DND-41 (cell line): ENCODE data around the gene DACH1.

ENCODE experiments used
- ATAC-seq: fragments of 200-7000 bp; cut with Tn5 transposase; 3 replicates; pipeline ENCODE4 v1.9.1; 2021; ENCODE audit warnings: low read depth; ENCODE audit not compliant: insufficient read depth
- DNase-seq: peaks from one replicate; pipeline ENCODE4 v3.0.0-alpha.2; 2020
- H2AFZ ChIP-seq: 2 replicates; pipeline ENCODE4 v1.6.0; 2012; ENCODE audit warnings: low read depth, low read length
- H3K27ac ChIP-seq: 2 replicates; pipeline ENCODE4 v1.5.1; 2012; ENCODE audit warnings: low read length, inconsistent platforms
- H3K27me3 ChIP-seq: fragments of 200-600 bp; sonication (generic); 2 replicates; pipeline ENCODE4 v1.6.0; 2012; ENCODE audit warnings: low read length, mild to moderate bottlenecking, inconsistent platforms; ENCODE audit not compliant: insufficient read depth, poor library complexity
- H3K36me3 ChIP-seq: 2 replicates; pipeline ENCODE4 v1.5.1; 2012; ENCODE audit warnings: low read length, inconsistent platforms; ENCODE audit not compliant: insufficient read depth
- H3K4me1 ChIP-seq: 2 replicates; pipeline ENCODE4 v1.5.1; 2012; ENCODE audit warnings: mild to moderate bottlenecking, low read length; ENCODE audit not compliant: insufficient read depth
- H3K4me2 ChIP-seq: 2 replicates; pipeline ENCODE4 v1.6.0; 2012; ENCODE audit warnings: mild to moderate bottlenecking, moderate library complexity, low read length, inconsistent platforms; ENCODE audit not compliant: insufficient read depth
- H3K4me3 ChIP-seq, 2 experiments: fragments of 200-600 bp in 1 of 2; shearing (Covaris generic) in 1 of 2; 2 replicates each; pipeline ENCODE4 v1.5.1; 2012 to 2016; ENCODE audit warnings: inconsistent platforms in 2 of 2, low read length in 2 of 2, mild to moderate bottlenecking in 2 of 2, low read depth in 1 of 2, moderate library complexity in 1 of 2
- H3K79me2 ChIP-seq: 2 replicates; pipeline ENCODE4 v1.6.0; 2012; ENCODE audit warnings: low read length, inconsistent platforms; ENCODE audit not compliant: insufficient read depth
- H3K9ac ChIP-seq: 2 replicates; pipeline ENCODE4 v1.6.0; 2012; ENCODE audit warnings: low read depth, mild to moderate bottlenecking, inconsistent platforms, low read length, moderate library complexity
- H3K9me3 ChIP-seq: 2 replicates; pipeline ENCODE4 v1.5.1; 2012; ENCODE audit warnings: low read length, moderate library complexity, mild to moderate bottlenecking, inconsistent platforms; ENCODE audit not compliant: insufficient read depth, severe bottlenecking
- H4K20me1 ChIP-seq: 2 replicates; pipeline ENCODE4 v1.6.0; 2012; ENCODE audit warnings: low read length; ENCODE audit not compliant: insufficient read depth
- CTCF ChIP-seq: IDR thresholded peaks from 2 replicates; pipeline ENCODE4 v1.5.1; 2012; ENCODE audit warnings: borderline replicate concordance, low read length, moderate library complexity, mild to moderate bottlenecking; ENCODE audit not compliant: poor library complexity, severe bottlenecking; ENCODE audit errors: extremely low read depth
- EZH2 ChIP-seq: IDR thresholded peaks from 3 replicates; pipeline ENCODE4 v1.6.1; 2012; ENCODE audit warnings: borderline replicate concordance, low read depth, mild to moderate bottlenecking, moderate library complexity, low read length, inconsistent platforms; ENCODE audit not compliant: severe bottlenecking

Gene DACH1

GRCh38 chr13:71503781-71504180 lies 363.2 kb downstream of the DACH1 start:
- no peak overlapping the region for H2AFZ ChIP-seq
- H3K4me1 ChIP-seq, result no peaks in the 10 kb centered on the region
- no peaks in the 10 kb centered on the region for H3K36me3 ChIP-seq
- no peaks in the 10 kb centered on the region for H3K9me3 ChIP-seq
- ATAC-seq (no peak), DNase-seq (no peak)
- no peak overlapping the region for H3K4me2 ChIP-seq
- H3K79me2 ChIP-seq, result no peaks in the 10 kb centered on the region
- no peak overlapping the region for H3K9ac ChIP-seq
- no peaks in the 10 kb centered on the region for H4K20me1 ChIP-seq
- H3K27ac ChIP-seq, result no peak overlapping the region
- H3K27me3 ChIP-seq, result no peaks in the 10 kb centered on the region
- TF ChIP-seq EZH2 (no peak), CTCF (no peak)
- no peak overlapping the region for H3K4me3 ChIP-seq

DNA sequence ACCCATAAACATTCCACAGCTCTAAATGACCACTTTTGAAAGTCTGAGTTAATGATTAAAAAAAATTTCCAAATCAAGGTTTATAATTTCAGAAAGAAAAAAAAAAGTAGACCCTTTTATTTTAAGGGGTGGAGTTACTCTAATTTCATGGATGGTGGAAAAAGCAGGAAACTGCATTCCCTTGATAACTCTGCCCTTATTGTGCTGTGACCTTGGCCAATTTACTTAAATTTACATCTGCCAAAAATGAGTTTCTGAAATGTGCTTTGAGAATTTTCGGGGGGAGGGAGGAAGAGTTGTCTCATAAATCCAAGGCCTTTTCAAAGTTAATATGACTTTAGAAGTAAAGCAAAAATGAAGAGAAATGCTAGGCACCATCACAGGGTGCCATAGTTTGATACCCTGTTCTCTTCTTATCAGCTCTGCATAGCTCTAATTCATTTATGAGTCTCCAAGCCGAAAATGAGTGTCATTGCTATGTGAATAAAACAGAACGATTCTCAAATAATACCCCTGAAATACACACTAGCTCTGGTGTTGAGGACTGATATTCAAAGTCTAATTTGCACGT lies 367.0 kb downstream of the DACH1 start:
- TF ChIP-seq EZH2, result no peak
- Histone ChIP-seq H3K4me3 (no peak overlapping the region), H3K4me1 (no peaks in the 10 kb centered on the region), H3K9me3 (no peaks in the 10 kb centered on the region), H3K4me2 (no peak overlapping the region), H4K20me1 (no peaks in the 10 kb centered on the region), H3K27me3 (no peaks in the 10 kb centered on the region), H3K79me2 (no peaks in the 10 kb centered on the region), H2AFZ (no peak overlapping the region), H3K36me3 (no peaks in the 10 kb centered on the region), H3K27ac (no peak overlapping the region), H3K9ac (no peak overlapping the region)
- DNase-seq (no peak), ATAC-seq (no peak)

- ATAC-seq, result no peak
- no peaks in the 10 kb centered on the region for H3K4me1 ChIP-seq
These were observed 367.8 kb downstream of the DACH1 start for GRCh38 chr13:71499235-71499634.

GRCh38 chr13:71493189-71493588 lies 373.8 kb downstream of the DACH1 start:
- Histone ChIP-seq H3K4me1 (no peaks in the 10 kb centered on the region), H3K9ac (no peak overlapping the region), H3K9me3 (no peaks in the 10 kb centered on the region), H3K36me3 (no peaks in the 10 kb centered on the region), H3K4me2 (no peak overlapping the region), H3K27ac (no peak overlapping the region), H3K27me3 (no peaks in the 10 kb centered on the region), H4K20me1 (no peaks in the 10 kb centered on the region), H3K4me3 (no peak overlapping the region), H2AFZ (no peak overlapping the region), H3K79me2 (no peaks in the 10 kb centered on the region)
- no peak for ATAC-seq
- no peak for DNase-seq
- TF ChIP-seq CTCF, result no peak
- no peak for TF ChIP-seq EZH2

More at GRCh38 chr13:71499235-71499634, 367.8 kb downstream of the DACH1 start:
- Histone ChIP-seq H3K27me3 (no peaks in the 10 kb centered on the region), H3K36me3 (no peaks in the 10 kb centered on the region), H4K20me1 (no peaks in the 10 kb centered on the region), H3K9me3 (no peaks in the 10 kb centered on the region), H3K9ac (no peak overlapping the region), H3K4me2 (no peak overlapping the region), H3K4me3 (no peak overlapping the region), H2AFZ (no peak overlapping the region), H3K79me2 (no peaks in the 10 kb centered on the region), H3K27ac (no peak overlapping the region)
- no peak for TF ChIP-seq CTCF
- no peak for DNase-seq
